ENCODE results near the gene IFT88. TPM values are rescaled to one million over a fixed set of nuclear protein-coding genes. Genes with fewer than 3 reads are reported as not detected.

The IFT88 gene
- total and polyA plus RNA-seq, 2 of the 8 experiments (the other 6 are each of a cell fraction or from before 2014, with no cell fraction given): 1.7 to 5.8 TPM

- Histone ChIP-seq H3K79me1 (ENCODE audit: low read depth, low read length) (no peaks in the 10 kb centered on the region; the same call in 1 of the 2 replicates), H3K4ac (replicated peaks; ENCODE audit: insufficient read length, low read depth, low read length) (no peak overlapping the region), H4K5ac (ENCODE audit: insufficient read length, low read depth, low read length) (no peak overlapping the region), H2BK15ac (ENCODE audit: low read length) (no peak overlapping the region), H3K9ac (replicated peaks in 1 of 4; ENCODE audit: extremely low read depth in 1 of 4, low read depth in 3 of 4, low read length in 3 of 4) (no peak overlapping the region), H3K79me2 (ENCODE audit: control insufficient read depth in 1 of 2, insufficient read depth in 2 of 2, low read length in 2 of 2) (no peaks in the 10 kb centered on the region), H2AFZ (ENCODE audit: low read length) (no peak overlapping the region), H3K4me3 (ENCODE audit: extremely low read depth in 1 of 4, insufficient read depth in 2 of 4, low read depth in 3 of 4, low read length in 4 of 4) (peak overlapping the region in 1 of 4 experiments; percentile 69; a peak in 2 of 8 replicates), H4K91ac (replicated peaks; ENCODE audit: insufficient read length, low read length) (no peak overlapping the region), H3K4me1 (replicated peaks in 1 of 4; ENCODE audit: control insufficient read depth in 3 of 4, insufficient read depth in 4 of 4, low read length in 3 of 4) (peaks cover 0 to 7% (median 4%) of the 10 kb centered on the region in 4 experiments; a peak in 5 of 7 replicates), H3K27ac (ENCODE audit: low read depth, low read length) (no peak overlapping the region), H3K27me3 (replicated peaks in 1 of 4; ENCODE audit: control insufficient read depth in 3 of 4, extremely low read depth in 1 of 4, insufficient read depth in 3 of 4, low read length in 3 of 4) (peaks cover 7 to 23% (median 18%) of the 10 kb centered on the region in 4 experiments), H2BK120ac (replicated peaks; ENCODE audit: low read depth, low read length) (no peak overlapping the region), H4K8ac (ENCODE audit: extremely low read depth, insufficient read depth, low read length) (no peak overlapping the region), H4K20me1 (replicated peaks in 1 of 2; ENCODE audit: control insufficient read depth in 1 of 2, insufficient read depth in 2 of 2, low read length in 2 of 2) (no peaks in the 10 kb centered on the region), H3K14ac (ENCODE audit: insufficient read length) (no peak overlapping the region), H3K36me3 (ENCODE audit: control insufficient read depth in 2 of 4, insufficient read depth in 4 of 4, low read length in 3 of 4) (no peaks in the 10 kb centered on the region), H3K18ac (ENCODE audit: extremely low read depth, low read length) (no peak overlapping the region), H3K23ac (ENCODE audit: insufficient read length) (no peak overlapping the region), H3K9me3 (ENCODE audit: insufficient read depth in 2 of 2, low read depth in 1 of 2, low read length in 1 of 2) (no peaks in the 10 kb centered on the region), H2BK5ac (ENCODE audit: low read depth, low read length) (no peak overlapping the region), H2AK5ac (ENCODE audit: low read depth, low read length) (no peak overlapping the region), H3K56ac (replicated peaks; ENCODE audit: insufficient read length, low read depth, low read length) (no peak overlapping the region), H3K4me2 (ENCODE audit: insufficient read depth in 1 of 2, low read depth in 2 of 2, low read length in 2 of 2) (peak overlapping the region in 1 of 2 experiments; percentile 78; a peak in 2 of 4 replicates), H2BK12ac (ENCODE audit: low read depth, low read length) (no peak overlapping the region), H3K23me2 (ENCODE audit: low read depth, low read length) (peaks cover 12% of the 10 kb centered on the region), H2BK20ac (ENCODE audit: low read length) (no peak overlapping the region)
- DNase-seq (ENCODE audit: low read depth in 1 of 2, low spot score in 2 of 2) (no peak), FAIRE-seq (no peak)
- ChIA-PET POLR2A (ENCODE audit: partially characterized antibody) (no interaction called here), CTCF (ENCODE audit: partially characterized antibody) (interaction anchor here (0.7 to 1.2 kb wide), 5 partner anchors 32 to 189 kb away, joined by 3 to 5 read pairs (median 3); no protein-coding TSS in a partner anchor)
- 83% methylated on average over 6 of the region's 6 CpGs; no CpG with 5 or more reads in 1 of the 2 experiments for WGBS, 2 experiments (ENCODE audit: extremely low coverage in 1 of 2, insufficient coverage in 1 of 2, insufficient read length in 1 of 2, insufficient replicate concordance in 2 of 2, low coverage in 1 of 2, low lambda C conversion rate in 2 of 2, missing lambda C conversion rate in 1 of 2)
- no peak for TF ChIP-seq NANOG (IDR thresholded peaks at IDR 0.05; ENCODE audit: insufficient read depth, low read depth, low read length, poor library complexity, severe bottlenecking)
- TF ChIP-seq TAF1 (IDR thresholded peaks at IDR 0.05; ENCODE audit: low read depth, low read length): no peak
- no peak for TF ChIP-seq SUZ12 (IDR thresholded peaks at IDR 0.05; ENCODE audit: low read length)
- TF ChIP-seq CHD1 (IDR thresholded peaks at IDR 0.05; ENCODE audit: low read depth, low read length): no peak
- TF ChIP-seq TBP (IDR thresholded peaks at IDR 0.05; ENCODE audit: low read depth, low read length): no peak
- TF ChIP-seq MAFK (IDR thresholded peaks at IDR 0.05; ENCODE audit: low read depth, low read length): no peak
- no peak for TF ChIP-seq GABPA (IDR thresholded peaks at IDR 0.05; ENCODE audit: borderline replicate concordance, insufficient read depth, low read length)
- no peak for TF ChIP-seq MAX (IDR thresholded peaks at IDR 0.05)
- TF ChIP-seq SAP30 (IDR thresholded peaks at IDR 0.05; ENCODE audit: insufficient read depth, insufficient replicate concordance, low read length): no peak
- no peak for TF ChIP-seq JUND (IDR thresholded peaks at IDR 0.05; ENCODE audit: low read length)
- no peak for TF ChIP-seq EZH2 (IDR thresholded peaks at IDR 0.05; ENCODE audit: low read depth, low read length, severe bottlenecking)
- TF ChIP-seq NRF1 (IDR thresholded peaks at IDR 0.05; ENCODE audit: low read depth, low read length): no peak
- TF ChIP-seq ATF3 (IDR thresholded peaks at IDR 0.05; ENCODE audit: insufficient read depth, low read depth, low read length): no peak
Measured at GRCh38 chr13:20526664-20527063, 40.3 kb upstream of the IFT88 start.

All from H1 (cell line).